GM21825 (cell line): Measurements from ENCODE around the gene GADD45B.

Experiments
- ATAC-seq: cut with Tn5 transposase; IDR thresholded peaks from one replicate; pipeline ENCODE4 v1.9.1; 2021; ENCODE audit warnings: mild to moderate bottlenecking, moderate library complexity; ENCODE audit not compliant: unreplicated experiment

Gene GADD45B, protein sequence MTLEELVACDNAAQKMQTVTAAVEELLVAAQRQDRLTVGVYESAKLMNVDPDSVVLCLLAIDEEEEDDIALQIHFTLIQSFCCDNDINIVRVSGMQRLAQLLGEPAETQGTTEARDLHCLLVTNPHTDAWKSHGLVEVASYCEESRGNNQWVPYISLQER

DNA sequence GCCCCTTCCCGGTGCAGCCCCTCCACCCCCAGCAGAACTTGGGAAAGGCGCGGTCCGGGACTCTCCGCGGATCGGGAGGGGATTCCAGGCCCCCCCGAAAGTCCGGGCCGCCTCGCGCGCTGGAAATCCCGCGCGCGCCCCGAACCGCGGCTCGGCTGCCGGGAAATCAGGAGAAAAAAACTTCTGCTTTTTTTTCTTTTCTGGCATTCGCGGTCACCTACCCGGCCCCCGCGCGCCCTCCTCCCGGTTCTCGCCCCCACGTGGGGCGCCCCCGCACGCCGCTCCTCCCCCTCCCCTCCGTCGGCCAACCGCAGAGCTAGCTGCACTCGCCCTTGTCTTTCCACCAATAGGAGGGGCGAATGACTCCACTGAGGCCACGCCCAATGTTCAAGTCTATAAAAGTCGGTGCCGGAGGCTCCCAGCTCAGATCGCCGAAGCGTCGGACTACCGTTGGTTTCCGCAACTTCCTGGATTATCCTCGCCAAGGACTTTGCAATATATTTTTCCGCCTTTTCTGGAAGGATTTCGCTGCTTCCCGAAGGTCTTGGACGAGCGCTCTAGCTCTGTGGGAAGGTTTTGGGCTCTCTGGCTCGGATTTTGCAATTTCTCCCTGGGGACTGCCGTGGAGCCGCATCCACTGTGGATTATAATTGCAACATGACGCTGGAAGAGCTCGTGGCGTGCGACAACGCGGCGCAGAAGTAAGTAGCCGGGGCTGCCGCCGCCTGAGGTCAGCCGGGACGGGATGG, at the start of gene GADD45B:
Gene GADD45B, plus strand, starts transcription at position 426 of the 749 bp plus-strand sequence. Its CDS starts 232 bp downstream, at position 658.
- ATAC-seq = peak; percentile 39

DNA sequence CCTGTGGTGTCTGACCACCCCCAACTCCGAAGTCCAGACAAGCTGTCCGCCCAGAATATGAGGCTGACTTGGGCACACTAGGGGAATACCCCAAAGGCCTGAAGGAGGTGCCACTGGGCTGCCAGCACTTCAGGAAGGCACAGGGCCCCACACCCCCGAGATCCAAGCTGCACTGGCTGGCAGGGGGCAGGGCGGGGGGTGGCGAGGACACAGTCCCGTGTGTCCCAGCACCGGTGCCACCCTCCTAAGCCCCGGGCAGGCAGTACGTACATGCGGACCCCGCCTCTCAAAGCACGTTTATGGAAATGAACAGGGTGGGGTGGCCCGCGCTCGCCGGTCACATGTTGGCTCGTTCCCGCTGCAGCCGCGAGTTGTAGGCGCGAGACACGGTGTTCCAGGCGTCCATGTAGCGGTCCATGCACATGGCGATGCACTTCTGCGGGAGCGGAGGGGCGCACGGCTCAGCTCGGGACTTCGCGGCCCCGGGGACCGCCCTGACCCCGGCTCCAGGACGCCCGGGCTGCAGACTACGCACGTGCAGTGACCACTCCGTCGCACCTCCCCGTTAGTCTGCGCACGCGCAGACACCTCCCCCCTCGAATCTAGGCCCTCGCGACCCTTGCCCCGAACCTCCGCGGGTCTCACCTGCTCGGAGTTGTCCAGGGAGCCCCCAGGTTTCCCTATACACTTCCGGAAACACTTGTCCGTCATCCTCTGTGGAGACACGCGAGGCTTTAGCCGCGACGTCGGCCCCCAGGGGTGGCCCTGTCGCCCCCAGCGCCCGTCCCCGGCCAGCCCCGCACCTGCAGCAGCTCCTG, 49.1 kb upstream of the GADD45B start:
- peak; percentile 1 for ATAC-seq

DNA sequence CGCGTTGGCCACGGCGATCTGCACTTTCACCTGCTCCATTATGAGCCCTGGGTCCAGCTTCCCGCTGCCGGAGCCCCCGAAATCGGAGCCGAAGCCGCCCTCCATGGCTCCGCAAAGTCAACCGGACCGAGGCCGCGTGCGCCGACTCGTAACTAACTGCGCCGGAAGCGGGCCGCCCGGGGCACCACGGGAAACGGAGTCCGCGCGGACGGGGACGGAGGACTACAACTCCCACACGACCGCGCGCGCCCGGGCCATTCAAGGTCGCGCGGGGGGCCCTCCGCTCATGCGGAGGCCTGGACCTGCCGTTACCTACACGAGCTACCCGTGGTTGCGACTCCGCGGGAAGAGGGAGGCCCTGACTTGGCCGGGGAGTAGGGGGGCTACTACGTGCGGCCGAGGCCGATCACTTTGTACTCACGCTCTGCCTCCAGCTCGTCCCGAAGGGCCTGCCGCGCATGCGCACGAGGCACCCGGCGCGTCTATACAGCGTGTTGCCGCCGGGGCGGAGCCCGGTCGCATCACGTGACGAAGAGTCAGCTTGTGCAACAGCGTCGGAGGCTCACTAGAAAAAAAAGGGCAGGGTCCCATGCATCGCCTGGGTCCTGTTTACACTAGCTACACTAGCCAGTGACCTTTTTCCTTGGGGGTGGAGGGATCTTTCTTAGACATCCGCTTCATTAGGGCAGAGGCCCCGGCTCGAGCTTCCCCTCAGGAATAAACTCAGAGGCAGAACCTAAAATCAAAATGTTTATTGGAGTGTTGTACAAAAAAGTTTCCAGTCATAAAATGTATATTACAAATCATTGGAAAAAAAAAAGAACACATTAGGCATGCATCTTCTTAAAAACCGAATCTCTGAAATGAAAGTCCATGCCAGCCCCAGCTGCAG, 48.3 kb upstream of the GADD45B start, which contains the start of gene TIMM13:
Gene TIMM13, minus strand, starts transcription at position 158 of the 892 bp plus-strand sequence. Its CDS starts 53 bp downstream, at position 105.
- peak; percentile 69 for ATAC-seq

DNA sequence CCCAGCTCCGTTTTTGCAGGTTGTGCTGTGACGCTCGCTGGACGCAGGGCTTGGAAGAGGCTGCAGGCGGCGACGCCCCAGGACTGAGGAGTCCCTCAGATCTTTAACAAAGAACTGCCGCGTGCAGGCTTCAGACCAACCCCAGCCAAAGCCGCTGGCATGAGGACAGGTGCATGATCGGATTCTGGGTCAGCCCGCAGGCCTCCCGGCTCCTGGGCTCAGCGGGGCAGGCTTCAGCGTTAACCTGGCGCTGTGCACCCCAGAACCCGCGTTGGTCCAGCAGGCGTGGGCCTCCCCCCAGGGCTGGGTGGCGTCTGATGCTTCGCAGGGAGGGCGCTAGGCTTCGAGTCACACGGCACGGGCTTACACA, 47.6 kb upstream of the GADD45B start:
- ATAC-seq = no peak

DNA sequence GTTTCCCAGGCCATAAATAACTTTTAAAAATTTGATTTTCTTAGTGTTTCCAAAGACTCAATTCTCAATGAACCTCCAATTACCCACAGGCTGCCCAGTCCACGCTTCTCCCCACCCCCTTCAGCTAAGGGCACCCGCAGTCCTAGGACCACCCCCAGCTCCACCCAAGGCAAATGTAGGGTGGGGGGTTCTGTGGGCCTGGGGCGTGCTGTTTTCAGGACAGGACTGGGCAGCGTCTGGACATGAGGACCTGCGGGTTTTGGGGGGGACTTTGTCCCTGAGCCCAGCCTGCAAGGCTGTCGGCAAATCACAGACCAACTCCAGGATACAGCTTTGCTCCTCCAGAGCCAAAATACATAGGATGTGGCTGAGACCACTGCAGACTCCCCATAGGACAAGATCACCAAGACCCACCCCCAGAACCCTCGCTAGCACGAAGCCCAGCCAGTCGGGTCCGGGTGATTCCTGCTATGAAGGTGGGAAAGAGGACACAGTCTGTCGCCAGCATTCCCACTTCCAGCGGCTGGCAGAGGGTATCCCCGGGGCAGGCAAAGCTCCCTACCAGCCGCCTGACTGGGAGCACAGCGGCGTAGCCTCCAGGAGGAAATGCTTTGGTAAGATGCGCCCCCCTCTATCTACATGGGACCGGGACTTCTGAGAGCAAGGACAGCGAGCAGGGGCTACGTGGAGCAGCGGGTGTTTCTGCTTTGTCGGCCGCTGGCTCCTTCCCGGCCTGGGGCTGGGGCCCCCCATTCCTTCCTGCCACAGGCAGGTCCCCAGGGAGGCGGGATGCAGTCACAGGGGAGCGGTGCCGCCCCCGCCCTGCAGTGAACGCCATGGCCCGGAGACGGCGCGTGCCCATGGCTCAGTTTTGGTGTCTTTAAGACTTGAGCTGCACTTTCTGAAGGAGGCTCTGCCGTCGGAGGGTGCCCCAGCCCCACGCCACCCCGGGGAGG, 46.9 kb upstream of the GADD45B start:
- no peak for ATAC-seq

DNA sequence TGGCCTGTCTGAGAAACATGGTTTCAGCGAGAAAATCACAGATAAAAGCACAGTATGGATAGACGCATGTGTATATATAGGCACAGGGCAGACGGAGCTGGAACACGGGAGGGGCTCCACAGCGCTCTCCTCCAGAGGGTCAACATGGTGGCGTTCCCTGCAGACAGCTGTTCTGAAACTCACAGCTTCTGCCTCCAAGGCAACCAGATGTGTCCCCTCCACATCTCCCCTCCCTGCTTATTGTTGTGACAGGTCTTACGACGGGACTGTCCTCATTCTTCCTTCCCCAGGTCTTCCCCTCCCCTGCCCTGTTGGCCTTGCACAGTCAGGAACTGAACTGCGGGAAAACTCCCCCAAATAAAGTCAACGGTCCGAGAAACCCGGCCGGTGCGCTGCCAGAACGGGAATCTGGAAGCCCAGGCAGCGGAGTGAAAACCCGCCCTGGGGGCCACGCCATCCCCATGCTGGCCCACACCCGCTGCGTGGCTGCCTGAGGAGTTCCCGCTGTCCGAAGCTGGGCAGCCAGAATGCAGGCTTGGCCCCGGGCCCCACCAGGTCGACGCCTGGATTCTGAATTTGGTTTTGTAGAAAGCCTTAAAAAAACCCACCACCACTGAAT, 45.9 kb upstream of the GADD45B start:
- no peak for ATAC-seq

DNA sequence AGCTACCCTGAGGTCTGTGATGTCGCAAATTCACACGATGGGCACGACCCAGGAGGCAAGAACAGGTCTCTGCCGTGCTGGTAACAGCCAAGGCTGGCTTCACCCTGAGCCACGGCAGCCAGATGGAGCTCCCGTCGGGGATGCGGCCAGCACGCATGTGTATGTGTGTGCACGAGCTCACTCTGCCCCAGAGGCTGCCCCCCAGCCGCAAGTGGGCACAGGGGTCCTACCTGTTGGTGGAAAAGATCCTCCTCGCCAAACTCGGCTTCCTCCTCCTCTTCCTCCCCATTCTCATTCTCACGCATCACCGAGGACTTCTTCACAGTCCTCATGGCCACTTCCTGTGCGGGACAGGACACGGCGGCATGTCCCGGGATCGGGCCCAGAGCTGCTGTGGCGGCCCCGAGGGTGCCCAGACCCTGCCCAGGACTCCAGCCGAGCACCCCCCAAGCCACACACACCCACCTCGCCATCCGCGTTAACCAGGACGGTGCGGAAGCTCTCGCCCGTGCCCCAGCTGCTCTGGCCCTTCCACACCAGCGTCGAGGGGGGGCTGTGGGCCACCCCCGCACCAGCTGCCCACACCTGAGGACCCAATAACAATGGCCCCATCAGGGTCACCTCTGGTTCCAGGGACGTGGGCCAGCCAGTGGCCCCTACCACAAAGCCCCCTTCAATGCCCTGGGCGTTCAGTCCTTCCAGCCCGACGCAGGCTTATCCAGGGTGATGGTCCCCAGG, 44.4 kb upstream of the GADD45B start:
- ATAC-seq = no peak

DNA sequence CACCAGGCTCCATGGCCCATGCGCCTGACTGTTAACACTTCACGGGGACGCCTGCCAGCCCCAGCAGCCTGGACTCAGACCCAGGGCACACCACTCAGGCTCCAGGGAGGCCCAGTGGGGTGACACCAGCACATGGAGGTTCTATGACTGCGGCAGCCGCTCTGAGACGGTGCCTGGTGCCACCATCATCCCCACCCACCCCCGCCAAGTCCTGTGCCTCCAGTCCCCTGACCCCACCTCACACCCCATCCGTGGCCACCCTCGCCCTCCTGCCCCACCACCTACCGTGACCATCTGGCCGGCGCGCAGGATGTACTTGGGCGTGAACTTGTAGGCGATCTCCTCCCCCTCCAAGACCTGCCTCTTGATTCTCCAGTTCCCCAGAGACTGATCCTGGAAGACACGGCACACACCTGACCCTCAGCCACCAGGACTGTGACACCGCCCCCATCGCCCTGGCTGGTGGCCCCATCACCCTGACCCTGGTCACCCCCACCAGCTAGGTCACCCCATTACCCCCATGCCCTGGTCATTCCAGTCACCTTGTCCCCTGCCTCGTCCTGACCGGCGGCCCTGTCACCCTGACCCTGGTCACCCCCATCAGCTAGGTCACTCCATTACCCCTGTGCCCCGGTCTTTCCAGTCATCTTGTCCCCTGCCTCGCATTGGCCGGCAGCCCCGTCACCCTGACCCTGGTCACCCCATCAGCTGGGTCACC, 43.6 kb upstream of the GADD45B start:
- ATAC-seq = no peak

DNA sequence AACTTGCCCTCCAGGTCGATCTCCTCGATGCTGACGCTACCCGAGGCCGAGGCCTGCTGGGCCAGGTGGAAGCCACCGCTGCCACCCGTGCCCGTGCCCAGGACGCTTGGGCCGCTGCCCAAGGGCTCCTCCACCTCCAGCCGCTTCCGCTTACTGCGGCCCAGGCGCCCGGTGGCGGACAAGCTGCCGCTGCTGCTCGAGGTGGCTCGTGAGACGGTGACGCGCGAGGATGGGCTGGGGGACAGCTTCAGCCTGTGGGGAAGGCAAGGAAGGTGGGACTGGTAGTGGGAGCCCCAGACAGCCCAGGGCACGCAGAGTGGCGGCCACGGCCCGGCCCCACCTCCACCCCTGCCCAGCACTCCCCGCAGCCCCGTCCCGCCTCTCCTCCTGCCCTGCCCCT, 42.1 kb upstream of the GADD45B start:
- no peak for ATAC-seq

DNA sequence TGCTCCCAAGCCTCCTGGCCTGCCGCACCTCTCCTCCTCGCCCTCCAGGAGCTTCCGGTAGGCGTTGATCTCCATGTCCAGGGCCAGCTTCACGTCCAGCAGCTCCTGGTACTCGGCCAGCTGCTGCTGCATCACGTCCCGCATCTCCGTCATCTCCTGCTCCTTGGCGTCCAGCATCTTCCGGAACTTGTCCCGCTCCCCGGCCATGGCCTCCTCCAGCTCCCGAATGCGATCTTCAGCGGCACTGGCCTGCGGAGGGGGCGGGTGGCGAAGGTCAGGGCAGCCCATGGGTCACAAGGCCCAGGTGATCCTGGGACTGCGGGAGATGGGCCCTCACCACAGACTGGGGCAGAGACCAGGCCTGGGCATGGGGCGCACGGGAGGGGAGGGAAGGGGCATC, 41.7 kb upstream of the GADD45B start:
- no peak for ATAC-seq

DNA sequence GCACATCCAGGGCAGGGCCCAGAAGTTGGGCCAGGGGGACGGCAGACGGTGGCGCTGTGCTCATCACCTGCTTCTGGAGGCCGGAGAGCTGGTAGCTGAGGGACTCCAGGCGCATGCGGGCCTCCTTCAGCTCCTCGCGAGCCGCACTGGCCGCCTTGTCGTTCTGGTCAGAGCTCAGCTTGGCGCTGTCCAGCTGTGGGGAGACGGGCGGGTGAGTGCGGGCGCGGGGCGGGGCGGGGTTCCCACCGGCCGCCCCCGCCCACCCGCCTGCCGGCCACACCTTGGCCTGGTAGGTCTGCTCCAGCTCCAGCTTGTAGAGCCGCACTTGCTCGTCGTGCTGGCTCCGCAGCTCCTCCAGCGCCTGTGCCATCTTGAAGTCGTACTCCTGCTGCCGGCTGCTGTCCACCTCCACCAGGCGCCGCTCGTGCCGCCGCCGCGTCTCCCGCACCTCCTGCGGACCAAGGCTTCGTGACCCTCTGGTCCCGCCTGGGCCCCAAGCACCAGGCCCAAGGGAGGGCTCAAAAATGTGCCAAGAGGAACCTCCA, 41.1 kb upstream of the GADD45B start:
- no peak for ATAC-seq

DNA sequence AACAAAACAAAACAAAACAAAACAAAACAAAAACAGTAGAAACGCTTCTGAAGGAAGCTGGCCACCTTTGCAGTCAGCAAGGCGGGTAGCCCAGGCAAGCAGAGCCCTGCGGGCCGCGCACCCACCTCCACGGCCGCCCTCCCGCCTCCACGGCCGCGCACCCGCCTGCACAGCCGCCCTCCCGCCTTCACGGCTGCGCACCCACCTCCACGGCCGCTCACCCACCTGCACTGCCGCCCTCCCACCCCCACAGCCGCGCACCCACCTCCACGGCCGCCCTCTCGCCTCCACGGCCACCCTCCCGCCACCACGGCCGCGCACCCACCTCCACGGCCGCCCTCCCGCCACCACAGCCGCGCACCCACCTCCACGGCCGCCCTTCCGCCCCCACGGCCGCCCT, 39.5 kb upstream of the GADD45B start:
- ATAC-seq = no peak

DNA sequence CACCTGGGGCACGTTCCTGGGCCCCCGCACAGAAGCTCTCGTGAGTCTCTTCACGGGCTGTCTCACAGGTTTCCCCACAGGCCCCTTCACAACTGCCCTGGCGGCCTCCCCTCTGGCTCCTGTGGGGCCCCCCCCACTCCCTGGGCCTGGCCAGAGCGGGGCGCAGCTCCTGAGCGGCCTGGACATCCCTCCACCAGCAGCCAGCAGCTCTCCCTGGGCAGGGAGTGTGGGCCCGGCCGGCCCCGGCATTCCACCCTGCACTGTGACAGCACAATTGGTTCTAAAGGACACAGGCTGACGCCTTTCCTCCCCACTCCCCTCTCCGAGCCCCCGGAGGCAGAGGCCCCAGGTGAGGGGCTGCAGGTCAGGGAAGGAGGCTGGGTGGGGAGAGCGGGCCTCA, 39.0 kb upstream of the GADD45B start:
- no peak for ATAC-seq

DNA sequence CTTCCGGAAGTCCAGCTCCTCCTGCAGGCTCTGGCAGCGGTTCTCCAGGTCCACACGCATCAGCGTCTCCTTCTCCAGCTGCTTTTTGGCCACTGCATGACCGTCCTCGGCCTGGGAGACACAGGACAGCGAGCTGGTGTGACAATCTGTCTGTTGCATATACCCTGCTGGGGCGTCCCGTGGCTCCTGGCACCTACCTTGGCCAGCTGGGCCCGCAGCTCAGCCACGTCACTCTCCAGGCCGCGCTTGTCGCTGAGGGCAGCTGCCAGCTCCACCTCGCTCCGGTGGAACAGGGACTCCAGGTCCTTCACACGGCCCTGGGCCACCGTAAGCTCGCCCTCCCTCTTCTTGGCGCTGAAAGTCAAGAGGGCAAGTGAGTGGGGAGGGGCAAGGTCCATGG, 37.7 kb upstream of the GADD45B start:
- ATAC-seq = no peak

DNA sequence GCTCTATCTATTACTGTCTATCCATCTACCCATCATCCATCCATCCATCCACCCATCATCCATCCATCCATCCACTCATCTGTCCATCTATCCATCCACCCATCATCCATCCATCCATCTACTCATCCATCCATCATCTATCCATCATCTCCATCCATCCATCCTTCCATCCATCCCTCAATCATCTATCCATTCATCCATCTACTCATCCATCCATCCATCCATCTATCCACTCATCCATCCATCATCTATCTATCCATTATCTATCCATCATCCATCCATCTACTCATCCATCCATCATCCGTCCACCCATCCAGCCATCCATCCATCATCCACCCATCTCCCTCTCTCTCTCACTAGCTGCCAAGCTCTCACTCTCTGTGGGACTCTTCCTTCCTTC, 35.4 kb upstream of the GADD45B start:
- no peak for ATAC-seq

DNA sequence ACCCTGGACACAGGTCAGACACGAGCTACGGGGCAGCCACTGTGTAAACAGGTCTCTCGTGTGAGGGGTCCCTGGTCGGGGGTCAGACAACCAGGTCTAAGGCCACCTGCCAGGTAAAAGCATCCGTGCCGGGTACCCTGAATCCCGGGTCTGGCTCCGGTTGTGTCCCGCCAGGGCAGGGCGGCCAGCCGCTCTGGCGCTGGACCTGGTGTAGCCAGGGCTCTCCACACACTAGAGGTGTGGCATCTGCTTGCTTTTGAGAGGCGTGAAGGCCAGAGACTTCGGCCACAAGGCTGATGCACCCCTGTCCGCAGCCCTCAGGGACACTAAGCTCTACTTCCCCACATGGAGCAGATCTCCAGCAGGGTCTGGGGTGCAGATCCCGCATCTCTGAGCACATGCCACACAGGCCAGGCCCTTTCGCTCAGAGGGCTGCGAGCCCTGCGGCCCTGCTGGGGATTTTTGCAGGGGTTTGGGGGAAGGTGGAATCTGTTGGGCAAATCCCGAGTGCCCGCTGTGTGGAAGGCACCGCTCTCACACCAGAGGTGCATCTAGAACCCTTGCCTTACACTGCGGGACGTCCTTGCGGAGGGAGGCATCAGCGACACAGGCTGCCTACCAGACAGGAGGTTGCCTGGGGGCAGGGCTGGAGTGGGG, 34.7 kb upstream of the GADD45B start:
- no peak for ATAC-seq

DNA sequence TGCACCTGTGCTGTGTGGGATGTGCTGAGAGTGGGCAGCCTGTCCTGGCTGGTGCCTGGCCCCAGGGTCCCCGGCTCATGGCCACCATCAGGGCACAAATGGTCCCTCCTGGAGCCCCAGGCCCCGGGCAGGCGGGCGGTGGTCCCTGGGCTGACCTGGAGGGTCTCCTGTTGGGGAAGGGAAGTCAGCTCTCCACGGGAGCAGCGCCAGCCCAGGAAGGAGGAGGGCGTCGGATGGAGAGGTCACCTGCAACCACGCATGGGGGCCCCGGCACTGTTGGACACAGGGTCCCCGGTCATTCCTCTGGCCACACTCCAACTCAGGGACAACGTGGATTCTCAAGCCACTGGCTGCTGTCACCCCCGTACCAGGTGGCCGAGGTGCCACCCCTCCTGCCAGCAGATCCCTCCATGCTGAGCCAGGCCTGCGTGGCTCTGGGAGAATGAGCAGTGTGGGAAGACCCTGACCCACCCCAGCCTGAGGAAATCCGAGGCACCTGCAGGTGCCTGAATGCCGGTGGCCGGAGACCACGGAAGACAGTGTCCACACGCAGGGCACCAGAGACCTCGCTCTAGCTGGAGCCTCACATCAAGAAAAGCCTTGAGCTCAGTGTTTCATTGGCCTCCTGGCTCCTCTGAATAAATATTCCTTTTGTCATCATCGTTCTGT, 32.7 kb upstream of the GADD45B start:
- ATAC-seq = no peak
